NK-92 treated with Interleukin-12 subunit alpha and Interleukin-12 subunit beta, amount 100 ng/mL, for 24 hours (cell line): ENCODE data around the gene ACTN3.
"Not testable (repeated sequence)": the region's sequence is repeated elsewhere in the genome, so short reads cannot be mapped to it uniquely, and the experiment has no call there.

ENCODE experiments used
- DNase-seq: peaks from one replicate; lab custom pipeline; 2025; lab: John Stamatoyannopoulos, UW

The ACTN3 gene

GRCh38 chr11:66600631-66601233 is 54.0 kb downstream of the ACTN3 start:
- DNase-seq: no peak

- DNase-seq: no peak
Measured at GRCh38 chr11:66603072-66603471, 56.4 kb downstream of the ACTN3 start.

- DNase-seq: no peak
Measured at GRCh38 chr11:66604155-66604554, 57.5 kb downstream of the ACTN3 start.

- DNase-seq: not testable (repeated sequence)
Measured at GRCh38 chr11:66606608-66607007, 59.9 kb downstream of the ACTN3 start.

- no peak for DNase-seq
Measured at GRCh38 chr11:66607126-66607834, 60.6 kb downstream of the ACTN3 start.

- no peak for DNase-seq
Measured at GRCh38 chr11:66609721-66610617, 63.3 kb downstream of the ACTN3 start.

- DNase-seq: no peak
Measured at GRCh38 chr11:66612458-66612857, 65.8 kb downstream of the ACTN3 start.
